GDM1 (cell line): ENCODE measurements around the gene BEST2.
"Not testable (repeated sequence)": the region's sequence is repeated elsewhere in the genome, so short reads cannot be mapped to it uniquely, and the experiment has no call there.

Experiments used
- DNase-seq: peaks from one replicate; lab custom pipeline; 2025; lab: John Stamatoyannopoulos, UW

Gene BEST2

DNA sequence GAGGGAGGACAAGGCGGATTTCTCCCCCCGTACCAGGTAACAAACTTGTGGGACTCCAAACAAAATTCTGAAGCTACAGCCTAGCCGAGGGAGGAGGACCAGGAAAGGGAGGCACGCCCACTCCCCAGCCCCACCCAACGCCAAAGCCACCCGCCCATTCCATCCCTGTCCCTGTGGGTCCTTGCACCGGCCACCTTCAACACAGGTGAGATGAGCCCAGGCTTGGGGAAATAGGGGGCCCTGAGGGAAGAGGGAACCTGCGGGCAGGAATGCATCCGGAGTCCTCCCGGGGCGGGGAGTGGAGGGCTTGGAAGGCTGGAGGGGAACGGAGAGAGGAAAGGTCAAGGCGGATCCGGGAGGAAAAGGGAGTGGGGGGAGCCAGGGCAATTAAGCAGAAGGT, at the start of gene BEST2:
BEST2 (plus strand) TSS at position 157 of the 400 bp plus-strand sequence. CDS start 802 bp downstream, outside the sequence.
- DNase-seq, result no peak

GRCh38 chr19:12703046-12703445, 48.5 kb upstream of the BEST2 start:
- peak; percentile 46 for DNase-seq

GRCh38 chr19:12705169-12705568, 46.4 kb upstream of the BEST2 start:
- no peak for DNase-seq

- no peak for DNase-seq
Measured at GRCh38 chr19:12705654-12706331, 45.8 kb upstream of the BEST2 start.

DNA sequence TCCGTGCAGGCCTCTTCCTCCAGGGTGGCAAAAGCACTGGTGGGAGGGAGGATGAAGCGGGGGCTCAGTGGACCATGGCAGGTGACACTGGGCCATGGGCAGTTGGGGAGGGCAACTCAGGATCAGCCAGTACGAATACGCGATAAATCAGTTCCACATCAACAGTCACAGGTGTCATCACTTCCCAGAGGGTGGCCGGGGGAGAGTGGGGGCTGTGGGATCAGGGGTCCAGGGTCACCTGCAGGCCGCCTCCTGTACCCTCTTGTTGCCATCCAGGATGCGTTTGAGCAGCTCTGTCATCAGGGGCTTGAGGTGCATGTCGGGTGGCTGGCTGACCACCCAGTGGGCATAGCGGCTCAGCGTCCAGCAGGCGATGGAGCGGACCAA, 45.3 kb upstream of the BEST2 start:
- no peak for DNase-seq

DNA sequence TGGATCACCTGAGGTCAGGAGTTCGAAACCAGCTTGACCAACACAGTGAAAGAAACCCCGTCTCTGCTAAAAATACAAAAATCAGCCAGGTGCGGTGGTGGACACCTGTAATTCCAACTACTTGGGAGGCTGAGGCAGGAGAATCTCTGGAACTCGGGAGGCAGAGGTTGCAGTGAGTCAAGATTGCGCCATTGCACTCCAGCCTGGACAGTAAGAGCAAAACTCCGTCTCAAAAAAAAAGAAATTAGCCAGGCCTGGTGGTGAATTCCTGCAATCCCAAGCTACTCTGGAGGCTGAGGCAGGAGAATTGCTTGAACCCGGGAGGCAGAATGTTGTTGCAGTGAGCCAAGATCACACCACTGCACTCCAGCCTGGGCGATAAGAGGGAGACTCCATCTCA, 43.0 kb upstream of the BEST2 start:
- no peak for DNase-seq

- DNase-seq, result no peak
Measured at GRCh38 chr19:12711187-12711586, 40.4 kb upstream of the BEST2 start.

DNA sequence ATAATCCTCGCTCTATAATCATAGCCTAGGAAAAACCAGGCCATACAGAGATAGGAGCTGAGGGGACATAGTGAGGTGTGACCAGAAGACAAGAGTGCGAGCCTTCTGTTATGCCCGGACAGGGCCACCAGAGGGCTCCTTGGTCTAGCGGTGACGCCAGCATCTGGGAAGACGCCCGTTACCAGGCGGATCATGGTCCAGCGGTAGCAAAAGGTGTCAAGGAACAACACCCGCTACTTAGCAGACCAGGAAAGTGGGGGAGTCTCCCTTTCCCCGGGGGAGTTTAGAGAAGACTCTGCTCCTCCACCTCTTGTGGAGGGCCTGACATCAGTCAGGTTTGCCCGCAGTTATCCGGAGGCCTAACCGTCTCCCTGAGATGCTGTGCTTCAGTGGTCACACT, 39.5 kb upstream of the BEST2 start:
- not testable (repeated sequence) for DNase-seq

DNA sequence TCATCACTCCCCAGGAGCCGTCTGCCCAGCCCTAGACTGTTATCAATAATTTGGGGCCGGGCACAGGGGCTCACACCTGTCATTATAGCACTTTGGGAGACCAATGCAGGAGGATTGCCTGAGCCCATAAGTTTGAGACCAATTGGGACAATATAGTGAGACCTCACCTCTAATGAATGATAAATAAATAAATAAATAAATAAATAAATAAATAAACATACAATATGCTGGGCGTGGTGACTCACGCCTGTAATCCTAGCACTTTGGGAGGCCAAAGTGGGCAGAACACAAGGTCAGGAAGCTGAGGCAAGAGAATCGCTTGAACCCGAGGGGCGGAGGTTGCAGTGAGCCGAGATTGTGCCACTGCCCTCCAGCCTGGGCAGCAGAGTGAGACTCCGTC, 38.3 kb upstream of the BEST2 start:
- DNase-seq, result not testable (repeated sequence)

DNA sequence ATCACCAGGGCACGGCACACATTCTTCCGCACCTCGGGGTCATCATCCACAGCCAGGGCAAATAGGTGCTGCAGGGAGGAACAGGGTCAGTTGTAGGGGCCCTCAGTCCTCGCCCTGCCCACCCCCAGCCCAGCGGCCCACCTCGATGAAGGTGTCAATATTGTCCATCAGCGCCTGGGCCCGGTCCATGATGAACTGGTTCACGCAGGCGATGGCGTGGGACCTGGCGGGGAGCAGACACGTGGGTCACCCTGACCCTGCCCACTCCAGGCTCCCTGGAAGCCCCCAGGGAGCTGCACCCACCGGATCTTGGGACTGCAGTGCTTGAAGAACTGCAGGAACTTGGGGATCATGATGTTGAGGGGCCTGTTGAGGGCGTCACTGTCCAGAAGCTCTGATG, 36.5 kb upstream of the BEST2 start:
- DNase-seq, result no peak

GRCh38 chr19:12715929-12716328, 35.7 kb upstream of the BEST2 start:
- DNase-seq, result no peak

DNA sequence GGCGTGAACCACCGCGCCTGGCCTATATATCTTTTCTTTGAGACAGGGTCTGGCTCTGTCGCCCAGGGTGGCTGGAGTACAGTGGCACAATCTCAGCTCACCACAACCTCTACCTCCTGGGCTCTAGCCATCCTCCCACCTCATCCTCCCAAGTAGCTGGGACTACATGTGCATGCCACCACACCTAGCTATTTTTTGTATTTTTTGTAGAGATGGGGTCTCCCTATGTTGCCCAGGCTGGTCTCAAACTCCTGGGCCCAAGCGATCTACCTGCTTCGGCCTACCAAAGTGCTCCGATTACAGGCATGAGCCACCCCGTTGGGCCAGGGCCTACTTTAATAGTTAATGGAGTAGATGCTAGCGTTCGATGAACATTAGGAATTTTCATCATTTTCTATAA, 31.3 kb upstream of the BEST2 start:
- DNase-seq, result no peak

DNA sequence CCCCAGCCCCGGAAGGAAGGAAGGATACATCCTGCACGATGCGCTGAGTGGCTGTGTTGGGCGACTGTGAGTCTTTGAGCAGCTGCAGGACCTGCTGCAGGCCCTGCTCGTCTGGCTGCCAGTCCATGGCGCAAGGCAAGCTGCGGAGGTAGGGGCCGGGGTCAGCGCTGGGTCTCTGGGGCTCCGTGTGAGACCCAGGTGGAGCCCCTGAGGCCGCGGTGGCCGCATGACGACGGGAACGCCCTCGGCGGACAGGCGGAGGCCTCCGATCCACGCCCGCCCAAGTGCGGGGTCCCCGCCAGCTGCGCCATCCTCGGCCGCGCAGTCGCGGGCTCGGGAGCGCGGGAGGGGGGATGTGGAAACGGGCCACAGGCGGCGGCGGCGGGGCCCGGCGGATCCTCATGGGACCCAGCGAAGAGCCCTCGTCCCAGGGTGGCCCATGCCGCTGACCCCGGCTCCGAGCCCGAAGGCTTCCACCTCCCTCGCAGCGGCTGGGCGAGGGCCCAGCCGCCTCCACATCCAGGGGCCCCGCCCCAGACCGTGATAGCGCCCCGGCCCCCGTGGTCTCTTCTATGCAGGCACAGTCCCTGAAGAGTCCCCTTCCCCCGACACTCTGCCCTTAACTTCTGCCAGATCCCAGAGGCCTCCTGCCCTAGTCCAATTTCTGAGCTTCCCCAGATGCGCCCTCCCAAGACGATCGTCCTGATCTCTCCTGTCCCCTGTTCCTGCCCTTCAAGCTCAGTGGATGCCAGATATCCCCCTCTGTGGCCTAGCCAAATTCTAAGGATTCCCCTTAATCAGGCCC, 30.5 kb upstream of the BEST2 start:
- no peak for DNase-seq

GRCh38 chr19:12721656-12722565, 29.7 kb upstream of the BEST2 start:
- DNase-seq, result peak; percentile 3

DNA sequence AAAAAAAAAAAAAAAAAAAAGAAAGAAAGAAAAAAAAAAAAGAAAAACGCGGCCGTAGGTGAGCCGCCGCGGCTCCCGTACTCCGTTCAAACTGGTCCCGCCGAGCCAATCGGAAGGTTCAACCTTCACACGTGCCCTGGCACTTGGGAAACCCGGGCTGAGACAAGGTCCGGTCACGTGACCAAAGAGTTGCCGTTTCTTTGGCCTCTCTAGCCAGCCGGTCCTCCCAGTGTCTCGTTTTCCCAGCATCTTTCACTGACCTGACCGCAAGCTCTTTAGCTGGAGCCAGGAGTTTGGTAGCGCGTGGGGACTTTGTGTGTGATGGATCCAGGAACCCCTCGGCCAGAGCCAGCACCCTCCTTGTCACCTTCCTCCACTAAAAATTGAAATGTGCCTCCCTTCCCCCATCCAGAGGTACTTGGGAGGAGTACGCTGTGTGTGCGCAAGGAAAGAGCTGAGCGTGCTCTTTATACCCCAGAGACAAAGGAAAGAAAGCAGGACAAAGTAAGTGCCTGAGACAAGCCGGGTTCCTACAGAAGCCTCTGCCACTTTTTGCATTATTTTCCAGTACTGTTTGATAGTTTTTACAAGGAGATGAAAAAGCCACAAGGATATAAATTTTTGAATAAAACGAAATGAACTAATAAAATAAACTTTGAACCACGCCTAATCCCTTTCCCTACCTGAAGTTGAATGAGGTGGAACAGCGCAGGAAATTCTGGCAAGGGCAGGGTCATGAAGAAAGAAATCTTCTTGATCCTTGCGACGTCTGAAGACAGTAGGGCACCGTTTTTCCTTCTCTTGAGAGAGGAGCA, 28.8 kb upstream of the BEST2 start:
- peak; percentile 96 for DNase-seq

DNA sequence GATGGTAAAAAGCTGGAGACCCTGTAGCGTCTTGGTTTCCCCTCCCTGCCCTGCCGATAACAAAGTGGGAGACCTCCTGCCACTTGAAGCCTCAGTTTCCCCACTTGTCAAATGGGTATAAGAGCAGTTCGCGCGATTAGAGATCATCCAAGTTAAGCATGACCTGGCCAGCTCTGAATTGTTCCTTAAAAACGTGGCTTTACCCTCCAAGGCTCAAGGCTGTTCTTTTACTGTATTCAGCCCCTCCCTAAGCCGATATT, 28.3 kb upstream of the BEST2 start:
- no peak for DNase-seq

DNA sequence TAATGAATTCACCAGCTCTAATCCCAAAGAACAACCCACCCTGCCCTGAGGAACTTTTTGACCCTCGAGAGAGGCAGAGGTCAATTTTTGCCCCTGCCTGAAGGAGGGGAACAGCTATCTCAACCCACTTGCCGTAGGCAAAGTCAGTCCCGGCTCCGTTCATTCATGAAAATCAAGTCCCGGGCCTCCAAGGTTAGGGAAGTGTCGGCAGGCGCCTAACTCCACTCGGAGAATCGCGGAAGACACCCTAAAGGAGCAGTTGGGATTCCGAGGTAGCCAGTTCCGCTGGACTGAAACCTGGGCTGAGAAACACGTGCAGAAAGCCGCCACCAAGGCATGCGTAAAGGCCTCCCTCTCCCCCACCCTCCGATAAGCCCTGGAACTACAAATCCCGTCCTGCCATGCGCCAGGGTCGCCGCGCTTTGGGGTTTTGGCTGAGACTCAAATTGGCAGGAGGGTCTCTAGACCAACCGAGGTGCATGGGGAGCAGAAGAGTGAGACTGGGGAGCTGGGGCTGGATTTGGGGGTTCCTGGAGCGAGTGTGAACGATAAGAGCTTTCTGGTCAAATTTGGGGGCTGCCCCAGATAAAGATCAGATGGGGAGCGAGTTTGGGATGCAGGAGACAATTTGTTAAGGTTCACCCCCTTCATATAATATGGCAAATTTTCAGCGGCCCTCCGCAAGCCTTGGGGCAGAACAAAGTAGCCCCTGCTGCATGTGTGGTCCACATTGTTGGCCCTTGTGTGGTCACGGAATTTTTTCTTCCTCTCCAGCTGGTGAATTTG, 27.8 kb upstream of the BEST2 start, which contains the start of gene TNPO2:
TNPO2 (minus strand) TSS at position 292 of the 786 bp plus-strand sequence. CDS start 2,955 bp downstream, outside the sequence.
- peak; percentile 54 for DNase-seq

- not testable (repeated sequence) for DNase-seq
Measured at GRCh38 chr19:12725612-12726011, 26.0 kb upstream of the BEST2 start.

DNA sequence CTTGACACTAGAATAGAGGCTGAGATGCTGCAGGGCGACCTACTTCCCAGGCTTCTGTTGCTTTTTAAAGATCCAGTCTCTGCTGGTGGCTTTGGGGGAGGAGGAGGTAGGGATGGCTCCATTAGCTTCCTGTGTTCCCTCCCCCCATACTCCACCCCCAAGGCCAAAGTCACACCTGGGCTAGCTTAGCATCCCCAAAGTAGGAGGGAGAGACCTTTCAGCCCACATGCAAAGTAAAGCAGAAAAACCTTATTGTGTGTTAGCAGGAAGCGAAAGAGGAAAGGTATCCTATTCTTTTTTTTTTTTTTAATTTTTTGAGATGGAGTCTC, 24.6 kb upstream of the BEST2 start:
- DNase-seq, result no peak

DNA sequence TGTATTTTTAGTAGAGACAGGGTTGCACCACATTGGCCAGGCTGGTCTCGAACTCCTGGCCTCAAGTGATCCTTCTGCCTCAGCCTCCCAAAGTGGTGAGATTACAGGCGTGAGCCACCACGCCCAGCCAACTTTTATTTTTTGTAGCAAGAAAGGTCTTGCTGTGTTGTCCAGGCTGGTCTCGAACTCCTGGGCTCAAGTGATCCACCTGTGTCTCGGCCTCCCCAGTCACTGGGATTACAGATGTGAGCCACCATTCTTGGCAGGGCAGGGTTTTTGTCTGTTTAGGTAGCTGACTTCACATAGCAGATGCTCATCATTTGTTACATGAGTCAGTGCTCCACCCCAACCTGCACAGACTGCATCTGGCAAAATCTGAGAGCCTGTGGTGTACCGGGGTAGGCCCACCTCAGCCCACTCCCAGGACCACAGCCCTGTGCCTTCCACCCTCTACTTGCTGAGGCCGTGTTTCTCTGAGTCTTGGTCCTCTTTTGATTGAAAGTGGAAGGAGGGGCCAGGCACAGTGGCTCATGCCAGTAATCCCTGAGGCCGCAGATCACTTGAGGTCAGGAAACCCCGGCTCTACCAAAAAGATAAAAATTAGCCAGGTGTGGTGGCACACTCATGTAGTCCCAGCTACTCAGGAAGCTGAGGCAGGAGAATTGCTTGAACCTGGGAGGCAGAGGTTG, 23.7 kb upstream of the BEST2 start:
- no peak for DNase-seq
